ENCODE data around the gene MTUS2.

DNA sequence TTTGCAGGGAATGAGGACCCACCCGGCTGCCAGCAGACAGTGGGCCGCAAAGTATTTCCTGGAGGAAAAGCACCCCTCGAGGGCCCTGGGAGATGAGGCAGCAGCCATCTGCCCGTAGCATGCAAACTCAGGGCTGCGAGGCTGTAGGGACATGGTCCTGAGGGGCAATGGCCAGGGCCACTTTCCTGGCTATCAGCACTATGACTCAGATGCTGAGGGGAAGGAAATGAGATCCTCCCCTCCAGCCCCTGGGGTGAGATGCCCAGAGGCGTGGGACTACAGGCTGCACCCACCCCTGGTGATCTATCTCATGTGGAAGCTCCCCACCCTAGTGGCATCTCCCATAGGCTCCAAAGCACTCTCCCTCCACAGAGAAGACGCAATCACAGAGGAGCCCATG is 695.2 kb downstream of the MTUS2 start:
- TF ChIP-seq JUNB (IDR thresholded peaks at IDR 0.05) (no peak), CTCF (IDR thresholded peaks at IDR 0.05) (no peak), POLR2A (IDR thresholded peaks at IDR 0.05; ENCODE audit: low read length) (no peak), MAFK (IDR thresholded peaks at IDR 0.05; ENCODE audit: partially characterized antibody) (no peak), CEBPB (IDR thresholded peaks at IDR 0.05) (no peak)
